ENCODE measurements around the gene MAPK8.

- TF ChIP-seq, protein P1, sequence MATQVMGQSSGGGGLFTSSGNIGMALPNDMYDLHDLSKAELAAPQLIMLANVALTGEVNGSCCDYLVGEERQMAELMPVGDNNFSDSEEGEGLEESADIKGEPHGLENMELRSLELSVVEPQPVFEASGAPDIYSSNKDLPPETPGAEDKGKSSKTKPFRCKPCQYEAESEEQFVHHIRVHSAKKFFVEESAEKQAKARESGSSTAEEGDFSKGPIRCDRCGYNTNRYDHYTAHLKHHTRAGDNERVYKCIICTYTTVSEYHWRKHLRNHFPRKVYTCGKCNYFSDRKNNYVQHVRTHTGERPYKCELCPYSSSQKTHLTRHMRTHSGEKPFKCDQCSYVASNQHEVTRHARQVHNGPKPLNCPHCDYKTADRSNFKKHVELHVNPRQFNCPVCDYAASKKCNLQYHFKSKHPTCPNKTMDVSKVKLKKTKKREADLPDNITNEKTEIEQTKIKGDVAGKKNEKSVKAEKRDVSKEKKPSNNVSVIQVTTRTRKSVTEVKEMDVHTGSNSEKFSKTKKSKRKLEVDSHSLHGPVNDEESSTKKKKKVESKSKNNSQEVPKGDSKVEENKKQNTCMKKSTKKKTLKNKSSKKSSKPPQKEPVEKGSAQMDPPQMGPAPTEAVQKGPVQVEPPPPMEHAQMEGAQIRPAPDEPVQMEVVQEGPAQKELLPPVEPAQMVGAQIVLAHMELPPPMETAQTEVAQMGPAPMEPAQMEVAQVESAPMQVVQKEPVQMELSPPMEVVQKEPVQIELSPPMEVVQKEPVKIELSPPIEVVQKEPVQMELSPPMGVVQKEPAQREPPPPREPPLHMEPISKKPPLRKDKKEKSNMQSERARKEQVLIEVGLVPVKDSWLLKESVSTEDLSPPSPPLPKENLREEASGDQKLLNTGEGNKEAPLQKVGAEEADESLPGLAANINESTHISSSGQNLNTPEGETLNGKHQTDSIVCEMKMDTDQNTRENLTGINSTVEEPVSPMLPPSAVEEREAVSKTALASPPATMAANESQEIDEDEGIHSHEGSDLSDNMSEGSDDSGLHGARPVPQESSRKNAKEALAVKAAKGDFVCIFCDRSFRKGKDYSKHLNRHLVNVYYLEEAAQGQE (IDR thresholded peaks at IDR 0.05; ENCODE audit: low read depth, low read length) = no peak
- TF ChIP-seq, protein P2, sequence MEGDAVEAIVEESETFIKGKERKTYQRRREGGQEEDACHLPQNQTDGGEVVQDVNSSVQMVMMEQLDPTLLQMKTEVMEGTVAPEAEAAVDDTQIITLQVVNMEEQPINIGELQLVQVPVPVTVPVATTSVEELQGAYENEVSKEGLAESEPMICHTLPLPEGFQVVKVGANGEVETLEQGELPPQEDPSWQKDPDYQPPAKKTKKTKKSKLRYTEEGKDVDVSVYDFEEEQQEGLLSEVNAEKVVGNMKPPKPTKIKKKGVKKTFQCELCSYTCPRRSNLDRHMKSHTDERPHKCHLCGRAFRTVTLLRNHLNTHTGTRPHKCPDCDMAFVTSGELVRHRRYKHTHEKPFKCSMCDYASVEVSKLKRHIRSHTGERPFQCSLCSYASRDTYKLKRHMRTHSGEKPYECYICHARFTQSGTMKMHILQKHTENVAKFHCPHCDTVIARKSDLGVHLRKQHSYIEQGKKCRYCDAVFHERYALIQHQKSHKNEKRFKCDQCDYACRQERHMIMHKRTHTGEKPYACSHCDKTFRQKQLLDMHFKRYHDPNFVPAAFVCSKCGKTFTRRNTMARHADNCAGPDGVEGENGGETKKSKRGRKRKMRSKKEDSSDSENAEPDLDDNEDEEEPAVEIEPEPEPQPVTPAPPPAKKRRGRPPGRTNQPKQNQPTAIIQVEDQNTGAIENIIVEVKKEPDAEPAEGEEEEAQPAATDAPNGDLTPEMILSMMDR (IDR thresholded peaks at IDR 0.05) = no peak
- TF ChIP-seq POLR2AphosphoS5 (IDR thresholded peaks at IDR 0.05; ENCODE audit: low read depth, low read length) = no peak
- TF ChIP-seq NRF1 (IDR thresholded peaks at IDR 0.05; ENCODE audit: low read depth, low read length) = no peak
- no peak for TF ChIP-seq EZH2phosphoT487 (IDR thresholded peaks at IDR 0.05; ENCODE audit: borderline replicate concordance, low read depth)
- no peak for TF ChIP-seq RAD21 (IDR thresholded peaks at IDR 0.05; ENCODE audit: low read length)
- no peak for TF ChIP-seq TEAD4 (IDR thresholded peaks at IDR 0.05; ENCODE audit: borderline replicate concordance, insufficient read depth)
- no peak for TF ChIP-seq EP300 (IDR thresholded peaks at IDR 0.05; ENCODE audit: borderline replicate concordance in 1 of 2, low read depth in 1 of 2, low read length in 1 of 2)
- TF ChIP-seq NFIC (IDR thresholded peaks at IDR 0.05; ENCODE audit: borderline replicate concordance) = no peak
- TF ChIP-seq FOXJ3 (CRISPR knock-in tag; IDR thresholded peaks at IDR 0.05) = no peak
These were observed 13.9 kb upstream of the MAPK8 start for GRCh38 chr10:48292616-48293015.
